ENCODE results near the gene SIPA1L3. TPM values are rescaled to one million over a fixed set of nuclear protein-coding genes. Genes with fewer than 3 reads are reported as not detected.
A peak's percentile ranks its signal among the peaks of the same experiment; 100 is the strongest.

SIPA1L3 gene
- total RNA-seq, 2 donors from 2014 or later, result 13.2 to 13.9 TPM

- DNase-seq (ENCODE audit: low spot score), result no peak
- intact Hi-C loops (cut with DNase I), result no loop called here
These were observed 80.6 kb downstream of the SIPA1L3 start for GRCh38 chr19:37987356-37988332.

GRCh38 chr19:37988758-37989635 is 82.0 kb downstream of the SIPA1L3 start:
- intact Hi-C loops (cut with DNase I), result no loop called here
- no peak for DNase-seq (ENCODE audit: low spot score)

- DNase-seq (ENCODE audit: low spot score), result no peak
- intact Hi-C loops (cut with DNase I), result no loop called here
These were observed 82.8 kb downstream of the SIPA1L3 start for GRCh38 chr19:37989855-37990254.

- intact Hi-C loops (cut with DNase I), result no loop called here
- DNase-seq (ENCODE audit: low spot score), result no peak
These were observed 83.4 kb downstream of the SIPA1L3 start for GRCh38 chr19:37990362-37990761.

- DNase-seq (ENCODE audit: low spot score), result no peak
- intact Hi-C loops (cut with DNase I), result no loop called here
These were observed 84.3 kb downstream of the SIPA1L3 start for GRCh38 chr19:37991176-37991835.

- intact Hi-C loops (cut with DNase I), result no loop called here
- DNase-seq (ENCODE audit: low spot score), result no peak
These were observed 84.8 kb downstream of the SIPA1L3 start for GRCh38 chr19:37991841-37992248.

GRCh38 chr19:37992761-37993160 is 85.8 kb downstream of the SIPA1L3 start:
- intact Hi-C loops (cut with DNase I), result no loop called here
- no peak for DNase-seq (ENCODE audit: low spot score)

GRCh38 chr19:37994823-37995130 is 87.8 kb downstream of the SIPA1L3 start:
- DNase-seq (ENCODE audit: low spot score), result no peak
- intact Hi-C loops (cut with DNase I), result no loop called here

- DNase-seq (ENCODE audit: low spot score), result no peak
- intact Hi-C loops (cut with DNase I), result no loop called here
These were observed 88.3 kb downstream of the SIPA1L3 start for GRCh38 chr19:37995346-37995745.

GRCh38 chr19:37997911-37998344 is 90.9 kb downstream of the SIPA1L3 start:
- intact Hi-C loops (cut with DNase I), result no loop called here
- no peak for DNase-seq (ENCODE audit: low spot score)

GRCh38 chr19:37998801-37999308 is 91.8 kb downstream of the SIPA1L3 start:
- intact Hi-C loops (cut with DNase I), result no loop called here
- no peak for DNase-seq (ENCODE audit: low spot score)

GRCh38 chr19:37999309-38000213 is 92.6 kb downstream of the SIPA1L3 start:
- peak; percentile 89 for DNase-seq (ENCODE audit: low spot score)
- intact Hi-C loops (cut with DNase I), result loop anchor here in 1 of 2 donors (5.0 kb wide), 1 partner anchor 92 kb away; the partner anchor contains the start of genes SIPA1L3 and WDR87

GRCh38 chr19:38001158-38001781 is 94.3 kb downstream of the SIPA1L3 start:
- intact Hi-C loops (cut with DNase I), result loop anchor here in 1 of 2 donors (5.0 kb wide), 1 partner anchor 94 kb away; the partner anchor contains the start of genes SIPA1L3 and WDR87
- no peak for DNase-seq (ENCODE audit: low spot score)

GRCh38 chr19:38003438-38004185 is 96.6 kb downstream of the SIPA1L3 start:
- peak; percentile 85 for DNase-seq (ENCODE audit: low spot score)
- intact Hi-C loops (cut with DNase I), result loop anchor here in 1 of 2 donors (5.0 kb wide), 1 partner anchor 96 kb away; the partner anchor contains the start of genes SIPA1L3 and WDR87

GRCh38 chr19:38004186-38004520 is 97.1 kb downstream of the SIPA1L3 start:
- intact Hi-C loops (cut with DNase I), result loop anchor here in 1 of 2 donors (5.0 kb wide), 1 partner anchor 97 kb away; the partner anchor contains the start of genes SIPA1L3 and WDR87
- DNase-seq (ENCODE audit: low spot score), result no peak

- intact Hi-C loops (cut with DNase I), result loop anchor here in 1 of 2 donors (5.0 kb wide), 1 partner anchor 97 kb away; the partner anchor contains the start of genes SIPA1L3 and WDR87
- DNase-seq (ENCODE audit: low spot score), result peak; percentile 94
These were observed 97.7 kb downstream of the SIPA1L3 start for GRCh38 chr19:38004521-38005223.
